Astrocyte (in vitro differentiated cells and primary cell): ENCODE measurements around the gene HEATR5A. TPM values are rescaled to one million over a fixed set of nuclear protein-coding genes. Genes with fewer than 3 reads are reported as not detected.
"Not testable (repeated sequence)": the region's sequence is repeated elsewhere in the genome, so short reads cannot be mapped to it uniquely, and the experiment has no call there.

Experiments
- DNase-seq: peaks from one replicate; pipeline ENCODE4 v3.0.0-alpha.2; 2010; ENCODE audit warnings: low read depth
- FAIRE-seq: peaks from 2 replicates; lab custom pipeline; 2011; peaks lifted over from hg19 to GRCh38; lab: Jason Lieb, UNC
- H2AFZ ChIP-seq: 2 replicates; pipeline ENCODE4 v1.6.0; 2012; ENCODE audit warnings: low read depth, low read length, inconsistent platforms
- H3K27ac ChIP-seq: 2 replicates; pipeline ENCODE4 v1.5.1; 2011; ENCODE audit warnings: low read depth, low read length, inconsistent platforms
- H3K27me3 ChIP-seq: 2 replicates; pipeline ENCODE4 v1.6.0; 2011; ENCODE audit warnings: low read length, inconsistent platforms; ENCODE audit not compliant: insufficient read depth
- H3K36me3 ChIP-seq: 2 replicates; pipeline ENCODE4 v1.5.1; 2011; ENCODE audit warnings: low read length, inconsistent platforms; ENCODE audit not compliant: insufficient read depth
- H3K4me1 ChIP-seq: 2 replicates; pipeline ENCODE4 v1.5.1; 2011; ENCODE audit warnings: low read length, inconsistent platforms; ENCODE audit not compliant: insufficient read depth
- H3K4me2 ChIP-seq: 2 replicates; pipeline ENCODE4 v1.6.0; 2012; ENCODE audit warnings: low read length, inconsistent platforms
- H3K4me3 ChIP-seq: 2 replicates; pipeline ENCODE4 v1.5.1; 2011; ENCODE audit warnings: low read depth, mild to moderate bottlenecking, low read length, inconsistent platforms; ENCODE audit not compliant: insufficient read depth
- H3K79me2 ChIP-seq: 2 replicates; pipeline ENCODE4 v1.6.0; 2012; ENCODE audit warnings: mild to moderate bottlenecking, low read length, inconsistent platforms; ENCODE audit not compliant: insufficient read depth
- H3K9ac ChIP-seq: 2 replicates; pipeline ENCODE4 v1.6.0; 2012; ENCODE audit warnings: mild to moderate bottlenecking, low read length, inconsistent platforms
- H3K9me3 ChIP-seq: 2 replicates; pipeline ENCODE4 v1.5.1; 2012; ENCODE audit warnings: low read depth, mild to moderate bottlenecking, low read length, inconsistent platforms; ENCODE audit not compliant: insufficient read depth
- H4K20me1 ChIP-seq: 2 replicates; pipeline ENCODE4 v1.6.0; 2012; ENCODE audit warnings: low read length, inconsistent platforms; ENCODE audit not compliant: insufficient read depth
- H3K27ac Mint-ChIP-seq: one replicate; pipeline ENCODE4 v1.8.0; 2021; ENCODE audit warnings: mild to moderate bottlenecking, mixed read lengths; ENCODE audit not compliant: unreplicated experiment
- H3K27me3 Mint-ChIP-seq: one replicate; pipeline ENCODE4 v1.8.0; 2021; ENCODE audit warnings: low read depth, mixed read lengths; ENCODE audit not compliant: unreplicated experiment
- H3K36me3 Mint-ChIP-seq: one replicate; pipeline ENCODE4 v1.8.0; 2021; ENCODE audit warnings: low read depth, mixed read lengths; ENCODE audit not compliant: unreplicated experiment
- H3K4me1 Mint-ChIP-seq: one replicate; pipeline ENCODE4 v1.8.0; 2021; ENCODE audit warnings: low read depth, mixed read lengths; ENCODE audit not compliant: unreplicated experiment
- H3K4me3 Mint-ChIP-seq: one replicate; pipeline ENCODE4 v1.8.0; 2021; ENCODE audit warnings: mild to moderate bottlenecking, moderate library complexity, mixed read lengths; ENCODE audit not compliant: unreplicated experiment
- H3K9me3 Mint-ChIP-seq: one replicate; pipeline ENCODE4 v1.8.0; 2021; ENCODE audit warnings: mild to moderate bottlenecking, mixed read lengths; ENCODE audit not compliant: unreplicated experiment
- EZH2 ChIP-seq: IDR thresholded peaks from 2 replicates; pipeline ENCODE4 v1.6.1; 2012; ENCODE audit warnings: mild to moderate bottlenecking, low read length, inconsistent platforms; ENCODE audit not compliant: insufficient read depth
- total RNA-seq: library from RNA; stranded (reverse); gene quantifications from 2 replicates; pipeline ENCODE4 v1.2.1, GENCODE V29; 2021
- TF ChIP-seq, protein P1 (sequence below): IDR thresholded peaks from 2 replicates; pipeline ENCODE4 v1.5.1; 2011; ENCODE audit warnings: low read depth, mild to moderate bottlenecking, inconsistent platforms, low read length, moderate library complexity; ENCODE audit not compliant: insufficient read depth

HEATR5A gene
- total RNA-seq, 1 donor from 2014 or later = 50.7 TPM

DNA sequence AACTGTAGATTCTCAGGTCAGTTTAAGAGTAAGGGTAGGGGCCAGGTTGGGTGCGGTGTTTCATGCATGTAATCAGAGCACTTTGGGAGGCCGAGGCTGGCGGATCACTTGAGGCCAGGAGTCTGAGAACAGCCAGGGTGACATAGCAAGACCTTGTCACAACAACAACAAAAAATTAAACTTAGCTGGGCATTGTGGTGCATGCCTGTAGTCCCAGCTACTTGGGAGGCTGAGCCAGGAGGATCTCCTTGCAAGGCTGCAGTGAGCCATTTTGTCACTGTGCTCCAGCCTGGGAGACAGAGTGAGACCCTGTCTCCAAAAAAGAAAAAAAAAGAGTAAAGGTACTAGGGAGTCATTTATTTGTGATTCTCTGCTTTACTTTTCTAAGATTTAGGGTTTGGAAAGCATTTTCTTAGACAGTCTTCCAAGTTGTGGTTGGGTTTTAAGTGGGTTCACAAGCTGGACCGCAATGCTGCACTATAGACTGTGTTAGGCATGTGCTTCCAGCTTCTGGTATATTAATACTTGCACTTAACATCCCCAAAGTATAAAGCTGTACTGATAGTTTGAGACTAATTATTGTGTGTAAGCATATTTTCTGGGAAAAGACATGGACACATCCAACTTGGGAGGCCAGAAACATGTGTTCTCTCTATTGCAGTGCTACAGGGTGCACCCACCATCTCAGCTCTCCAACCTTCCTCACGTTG, 163.7 kb downstream of the HEATR5A start:
- no peak overlapping the region for H3K27ac ChIP-seq
- no peaks in the 10 kb centered on the region for H3K36me3 ChIP-seq
- H3K79me2 ChIP-seq = no peaks in the 10 kb centered on the region
- no peak overlapping the region for H2AFZ ChIP-seq
- no peak overlapping the region for H3K4me3 ChIP-seq
- Mint-ChIP-seq H3K4me3 (no peak overlapping the region), H3K4me1 (no peaks in the 10 kb centered on the region), H3K9me3 (peaks cover 4% of the 10 kb centered on the region), H3K36me3 (no peaks in the 10 kb centered on the region), H3K27me3 (no peaks in the 10 kb centered on the region), H3K27ac (no peak overlapping the region)
- peaks cover 2% of the 10 kb centered on the region for H3K4me1 ChIP-seq
- no peak for DNase-seq
- H3K4me2 ChIP-seq = no peak overlapping the region
- TF ChIP-seq EZH2 = no peak
- TF ChIP-seq, protein P1, sequence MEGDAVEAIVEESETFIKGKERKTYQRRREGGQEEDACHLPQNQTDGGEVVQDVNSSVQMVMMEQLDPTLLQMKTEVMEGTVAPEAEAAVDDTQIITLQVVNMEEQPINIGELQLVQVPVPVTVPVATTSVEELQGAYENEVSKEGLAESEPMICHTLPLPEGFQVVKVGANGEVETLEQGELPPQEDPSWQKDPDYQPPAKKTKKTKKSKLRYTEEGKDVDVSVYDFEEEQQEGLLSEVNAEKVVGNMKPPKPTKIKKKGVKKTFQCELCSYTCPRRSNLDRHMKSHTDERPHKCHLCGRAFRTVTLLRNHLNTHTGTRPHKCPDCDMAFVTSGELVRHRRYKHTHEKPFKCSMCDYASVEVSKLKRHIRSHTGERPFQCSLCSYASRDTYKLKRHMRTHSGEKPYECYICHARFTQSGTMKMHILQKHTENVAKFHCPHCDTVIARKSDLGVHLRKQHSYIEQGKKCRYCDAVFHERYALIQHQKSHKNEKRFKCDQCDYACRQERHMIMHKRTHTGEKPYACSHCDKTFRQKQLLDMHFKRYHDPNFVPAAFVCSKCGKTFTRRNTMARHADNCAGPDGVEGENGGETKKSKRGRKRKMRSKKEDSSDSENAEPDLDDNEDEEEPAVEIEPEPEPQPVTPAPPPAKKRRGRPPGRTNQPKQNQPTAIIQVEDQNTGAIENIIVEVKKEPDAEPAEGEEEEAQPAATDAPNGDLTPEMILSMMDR = no peak
- no peak overlapping the region for H3K9ac ChIP-seq
- no peak for FAIRE-seq
- H3K9me3 ChIP-seq = no peaks in the 10 kb centered on the region
- H4K20me1 ChIP-seq = no peaks in the 10 kb centered on the region
- no peaks in the 10 kb centered on the region for H3K27me3 ChIP-seq

DNA sequence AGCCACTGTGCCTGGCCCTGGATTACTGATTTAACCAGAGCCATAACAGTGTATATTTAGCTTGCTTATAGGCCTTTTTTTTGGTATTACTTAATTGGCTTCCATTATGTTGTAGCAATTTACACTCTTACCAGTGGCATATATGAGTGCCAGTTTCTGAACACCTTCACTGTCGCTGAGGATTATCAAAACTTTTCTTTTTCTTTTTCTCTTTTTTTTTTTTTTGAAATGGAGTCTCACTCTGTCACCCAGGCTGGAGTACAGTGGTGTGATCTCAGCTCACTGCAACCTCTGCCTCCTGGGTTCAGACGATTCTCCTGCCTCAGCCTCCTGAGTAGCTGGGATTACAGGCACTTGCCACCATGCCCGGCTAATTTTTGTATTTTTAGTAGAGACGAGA, 164.4 kb downstream of the HEATR5A start:
- FAIRE-seq, H3K4me2 ChIP-seq: not testable (repeated sequence)

DNA sequence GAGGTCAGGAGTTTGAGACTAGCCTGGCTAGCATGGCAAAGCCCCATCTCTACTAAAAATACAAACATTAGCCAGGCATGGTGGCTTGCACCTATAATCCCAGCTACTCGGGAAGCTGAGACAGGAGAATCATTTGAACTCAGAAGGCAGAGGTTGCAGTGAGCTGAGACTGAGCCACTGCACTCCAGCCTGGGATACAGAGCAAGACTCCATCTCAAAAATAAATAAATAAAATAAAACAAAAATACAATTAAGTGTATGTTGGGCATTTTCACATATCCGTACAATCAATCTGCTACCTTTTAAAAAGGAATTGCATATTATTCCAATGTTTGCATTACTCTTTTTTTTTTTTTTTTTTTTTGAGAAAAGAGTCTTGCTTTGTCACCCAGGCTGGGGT, 165.1 kb downstream of the HEATR5A start:
- peaks cover 2% of the 10 kb centered on the region for H3K9me3 Mint-ChIP-seq
- no peak for FAIRE-seq
- H3K9me3 ChIP-seq = no peaks in the 10 kb centered on the region

More for the DNA sequence above, 164.4 kb downstream of the HEATR5A start:
- not testable (repeated sequence) for H3K9me3 ChIP-seq, H3K4me3 ChIP-seq, DNase-seq, H3K4me3 Mint-ChIP-seq, H3K9me3 Mint-ChIP-seq, H3K27ac ChIP-seq, H2AFZ ChIP-seq, H3K9ac ChIP-seq, H3K36me3 Mint-ChIP-seq, H3K4me1 Mint-ChIP-seq, H3K27me3 ChIP-seq, H3K79me2 ChIP-seq, H3K27ac Mint-ChIP-seq, H3K4me1 ChIP-seq, H4K20me1 ChIP-seq, H3K36me3 ChIP-seq, H3K27me3 Mint-ChIP-seq

More for the DNA sequence above, 165.1 kb downstream of the HEATR5A start:
- Mint-ChIP-seq H3K27me3 (no peaks in the 10 kb centered on the region), H3K4me1 (no peaks in the 10 kb centered on the region), H3K4me3 (no peak overlapping the region), H3K36me3 (no peaks in the 10 kb centered on the region), H3K27ac (no peak overlapping the region)
- H3K4me2 ChIP-seq = no peak overlapping the region
- H3K27me3 ChIP-seq = no peaks in the 10 kb centered on the region
- no peaks in the 10 kb centered on the region for H3K4me1 ChIP-seq
- DNase-seq = no peak
- no peak overlapping the region for H2AFZ ChIP-seq
- H3K9ac ChIP-seq = no peak overlapping the region
- no peak overlapping the region for H3K27ac ChIP-seq
- H3K4me3 ChIP-seq = no peak overlapping the region
- no peaks in the 10 kb centered on the region for H3K79me2 ChIP-seq
- TF ChIP-seq EZH2 = no peak
- TF ChIP-seq, protein P1 = no peak
- no peaks in the 10 kb centered on the region for H4K20me1 ChIP-seq
- no peaks in the 10 kb centered on the region for H3K36me3 ChIP-seq
